HG03045 (cell line): ENCODE measurements around the gene STMN1.
A peak's percentile ranks its signal among the peaks of the same experiment; 100 is the strongest.

ENCODE experiments used
- ATAC-seq: cut with Tn5 transposase; IDR thresholded peaks from one replicate; pipeline ENCODE4 v1.9.1; 2021; ENCODE audit warnings: mild to moderate bottlenecking, moderate library complexity; ENCODE audit not compliant: unreplicated experiment

The STMN1 gene

GRCh38 chr1:25922056-25922970 is 16.1 kb upstream of the STMN1 start:
- ATAC-seq: no peak

DNA sequence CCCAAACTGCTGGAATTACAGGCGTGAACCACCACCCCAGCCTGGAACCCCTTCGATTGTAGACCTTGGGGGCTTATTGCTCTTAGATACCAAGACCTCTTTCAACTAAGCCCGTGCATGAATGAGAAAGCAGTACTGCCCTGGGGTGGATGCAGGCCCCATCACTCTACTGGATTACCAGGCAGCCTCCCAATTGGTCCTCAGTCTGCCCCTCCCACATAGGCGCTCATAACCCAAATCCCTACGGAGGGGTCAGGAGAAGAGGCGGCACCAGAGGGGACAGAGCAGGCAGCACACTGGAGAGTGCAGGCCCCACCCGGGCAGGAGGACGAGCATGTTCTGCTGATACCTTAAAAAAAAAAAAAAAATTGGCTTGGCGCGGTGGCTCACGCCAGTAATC is 12.4 kb upstream of the STMN1 start:
- ATAC-seq: no peak

GRCh38 chr1:25917996-25918395 is 11.8 kb upstream of the STMN1 start:
- no peak for ATAC-seq

- no peak for ATAC-seq
Observed at GRCh38 chr1:25916460-25916859, 10.2 kb upstream of the STMN1 start.

DNA sequence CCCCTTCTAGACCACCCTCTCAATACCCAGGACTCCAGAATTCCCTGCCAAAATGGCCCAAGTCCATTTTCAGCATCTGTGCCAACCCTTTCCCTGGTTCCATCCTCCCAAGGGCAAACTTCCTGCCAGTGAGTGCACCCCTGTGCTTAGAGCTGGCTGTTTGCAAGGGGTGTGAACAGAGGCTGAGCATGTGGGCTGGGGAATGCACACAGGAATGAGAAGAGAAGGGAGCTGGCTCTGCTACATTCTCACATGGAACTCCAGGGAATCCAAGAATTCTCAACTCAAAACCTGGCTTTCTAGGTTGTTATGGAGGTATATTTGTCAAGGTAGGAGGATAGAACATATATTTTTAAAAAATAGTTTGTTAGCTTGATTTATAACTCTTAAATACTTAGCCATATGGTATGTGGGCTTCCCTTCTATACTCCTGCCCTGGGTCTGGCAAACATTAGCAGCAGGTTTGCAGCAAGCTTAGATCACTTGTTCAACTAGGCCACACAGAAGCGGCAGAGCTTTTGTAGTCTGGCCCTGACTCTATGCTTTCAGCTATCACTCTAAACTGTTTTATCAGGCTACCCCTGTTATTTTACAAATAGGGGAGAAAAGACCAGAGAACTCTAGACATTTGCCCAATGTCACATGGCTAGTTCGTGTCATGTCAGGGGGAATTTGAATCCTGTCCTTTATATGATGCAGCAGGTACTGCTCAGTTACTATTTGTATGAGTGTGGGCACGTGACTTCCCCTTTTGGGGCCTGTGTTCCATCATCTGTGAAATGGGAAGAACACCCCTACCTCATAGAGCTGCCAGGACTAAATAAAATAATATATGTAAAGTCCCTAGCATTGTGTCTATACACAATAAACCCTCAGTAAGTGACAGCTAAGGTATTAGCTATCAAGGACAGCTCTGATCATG is 8.1 kb upstream of the STMN1 start:
- ATAC-seq: no peak

DNA sequence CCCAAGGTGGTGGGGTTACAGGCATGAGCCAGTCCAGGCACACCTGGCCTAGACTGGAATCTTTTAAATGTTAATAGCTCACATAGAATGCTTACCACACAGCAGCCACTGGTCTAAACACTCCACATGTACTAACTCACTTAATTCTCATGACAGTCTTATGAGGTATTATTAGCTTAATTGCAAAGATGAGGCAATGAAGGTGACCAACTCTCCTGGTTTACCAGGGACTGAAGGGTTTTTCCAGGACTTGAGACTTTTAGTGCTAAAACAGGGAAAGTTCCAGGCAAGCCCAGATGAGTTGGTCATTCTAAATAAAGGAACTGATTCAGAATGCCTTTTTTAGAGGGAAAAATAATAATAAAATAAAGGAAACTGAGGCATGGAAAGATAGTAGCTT is 7.0 kb upstream of the STMN1 start:
- no peak for ATAC-seq

DNA sequence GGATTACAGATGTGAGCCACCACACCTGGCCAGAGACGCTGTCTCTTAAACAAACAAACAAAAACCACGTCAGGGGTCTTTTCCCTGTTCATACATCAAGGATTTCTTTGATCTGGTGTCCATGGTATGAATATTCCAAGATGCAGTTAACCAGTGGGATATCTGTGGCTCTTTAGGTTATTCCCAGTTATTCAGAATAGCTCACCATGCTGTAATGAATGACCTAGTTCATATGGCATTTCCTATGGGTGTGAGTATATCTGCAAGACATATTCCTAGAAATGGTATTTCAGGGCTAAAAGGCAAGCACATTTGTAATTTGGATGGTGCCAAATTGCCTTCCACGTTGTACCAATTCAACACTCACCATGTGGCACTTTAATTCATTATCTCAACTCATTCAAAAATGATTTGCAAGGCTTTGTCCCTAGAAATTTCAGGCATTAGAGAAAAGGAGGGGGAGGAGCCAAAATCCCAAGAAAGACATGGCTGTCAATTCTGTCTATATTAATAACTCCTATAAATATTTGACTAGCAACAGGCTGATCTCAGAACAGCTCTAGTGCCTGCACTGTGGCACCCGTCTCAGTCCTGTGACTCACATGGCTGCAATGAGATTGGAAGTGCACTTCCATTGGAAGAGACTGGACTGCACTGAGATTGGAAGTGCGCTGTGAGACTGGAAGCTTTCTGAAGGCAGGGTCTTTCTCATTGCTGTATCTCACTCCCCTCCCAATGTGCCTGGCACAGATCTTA is 6.0 kb upstream of the STMN1 start:
- no peak for ATAC-seq

GRCh38 chr1:25911162-25911561 is 4.9 kb upstream of the STMN1 start:
- ATAC-seq: no peak

DNA sequence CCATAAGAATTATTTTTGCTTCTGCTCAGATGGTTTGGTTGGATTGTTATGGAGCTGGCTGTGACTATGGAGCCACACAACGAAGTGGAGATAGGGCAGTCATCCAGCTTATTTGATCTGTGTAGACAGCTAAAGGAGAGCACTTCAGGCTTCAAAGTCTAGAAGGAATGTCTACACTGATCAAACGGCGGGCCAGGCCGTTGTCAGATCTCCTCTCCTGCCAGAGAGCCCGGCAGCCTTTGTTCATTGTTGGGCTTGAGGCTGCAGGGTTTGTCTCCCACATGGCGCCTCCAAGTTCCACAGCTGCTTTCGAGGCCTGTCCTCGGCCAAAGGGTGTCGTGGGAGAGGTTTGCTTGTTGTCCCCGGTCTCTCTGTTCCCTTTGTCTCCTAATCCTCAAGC is 2.8 kb upstream of the STMN1 start:
- ATAC-seq: no peak

- ATAC-seq: no peak
Observed at GRCh38 chr1:25908161-25908560, 1.9 kb upstream of the STMN1 start.

- ATAC-seq: no peak
Observed at GRCh38 chr1:25907601-25908000, 1.4 kb upstream of the STMN1 start.

DNA sequence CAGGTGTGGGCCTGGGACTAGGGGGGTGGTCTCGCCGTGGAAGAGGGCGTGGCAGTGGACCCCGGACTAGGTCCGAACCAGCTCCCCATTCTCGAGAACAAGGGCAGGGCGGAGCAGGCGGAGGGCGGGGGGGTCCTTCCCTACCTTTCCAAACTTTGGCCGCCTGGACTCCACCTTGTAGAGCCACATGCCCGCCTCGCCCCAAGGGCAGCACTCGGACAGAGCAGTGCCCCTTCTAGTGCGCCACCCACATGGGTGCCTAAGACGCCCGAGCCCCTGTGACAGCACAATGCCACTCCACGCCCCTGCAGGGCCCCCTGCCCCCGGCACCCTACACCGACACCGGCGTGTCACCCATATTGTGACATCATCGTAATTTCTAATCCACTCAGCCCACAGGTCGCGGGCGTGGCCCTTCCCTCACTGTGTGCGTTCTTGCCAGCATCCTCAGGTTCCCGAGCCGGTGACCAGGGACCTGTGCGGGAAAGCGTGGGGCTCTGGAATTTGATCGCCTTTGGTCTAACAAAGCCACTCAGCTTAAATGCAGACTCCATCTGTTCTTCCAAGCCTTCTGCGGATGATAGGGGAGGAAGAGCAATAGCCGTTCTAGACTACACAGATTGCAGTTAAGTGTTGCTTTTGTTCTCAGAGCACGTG is 553 bp upstream of the STMN1 start:
- ATAC-seq: no peak

DNA sequence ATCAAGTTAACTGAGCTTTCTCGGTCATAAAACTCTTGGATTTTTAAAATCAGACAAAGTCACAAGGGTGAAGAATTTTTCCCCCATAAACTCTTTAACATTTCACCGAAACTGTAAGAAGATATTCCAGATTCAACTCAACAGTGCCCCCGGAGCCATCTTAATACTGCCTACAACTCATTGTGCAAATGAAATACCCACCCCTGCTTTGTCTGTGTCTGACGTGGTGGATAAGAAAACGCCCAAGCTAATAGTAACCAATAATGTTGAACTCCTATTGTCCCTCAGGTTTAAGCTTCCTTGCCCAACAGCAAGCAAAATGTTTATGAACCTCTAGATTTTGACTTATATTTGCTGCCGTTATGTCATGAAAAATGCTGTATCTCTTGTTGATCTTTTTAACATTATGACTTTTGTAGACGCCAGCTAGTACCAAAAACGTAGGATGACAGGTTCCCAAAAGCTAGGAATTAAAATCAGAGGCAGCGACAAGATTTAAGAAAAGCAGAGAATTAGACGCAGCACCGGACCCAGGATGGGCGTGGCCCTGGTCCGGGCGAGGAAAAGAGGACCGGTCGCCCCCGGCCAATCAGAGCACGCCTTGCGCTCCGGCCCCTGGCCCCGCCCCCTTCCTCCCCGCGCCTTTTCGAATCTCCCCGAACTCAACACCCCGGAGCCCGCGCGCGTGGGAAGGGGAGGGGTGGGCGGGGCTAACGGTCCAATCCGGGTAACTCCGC is 1.1 kb downstream of the STMN1 start:
- ATAC-seq: peak; percentile 68

- ATAC-seq: no peak
Observed at GRCh38 chr1:25903986-25904385, 2.2 kb downstream of the STMN1 start.

GRCh38 chr1:25902462-25902861 is 3.8 kb downstream of the STMN1 start:
- no peak for ATAC-seq

- ATAC-seq: no peak
Observed at GRCh38 chr1:25900219-25900618, 6.0 kb downstream of the STMN1 start.

- no peak for ATAC-seq
Observed at GRCh38 chr1:25899792-25900191, 6.4 kb downstream of the STMN1 start.

DNA sequence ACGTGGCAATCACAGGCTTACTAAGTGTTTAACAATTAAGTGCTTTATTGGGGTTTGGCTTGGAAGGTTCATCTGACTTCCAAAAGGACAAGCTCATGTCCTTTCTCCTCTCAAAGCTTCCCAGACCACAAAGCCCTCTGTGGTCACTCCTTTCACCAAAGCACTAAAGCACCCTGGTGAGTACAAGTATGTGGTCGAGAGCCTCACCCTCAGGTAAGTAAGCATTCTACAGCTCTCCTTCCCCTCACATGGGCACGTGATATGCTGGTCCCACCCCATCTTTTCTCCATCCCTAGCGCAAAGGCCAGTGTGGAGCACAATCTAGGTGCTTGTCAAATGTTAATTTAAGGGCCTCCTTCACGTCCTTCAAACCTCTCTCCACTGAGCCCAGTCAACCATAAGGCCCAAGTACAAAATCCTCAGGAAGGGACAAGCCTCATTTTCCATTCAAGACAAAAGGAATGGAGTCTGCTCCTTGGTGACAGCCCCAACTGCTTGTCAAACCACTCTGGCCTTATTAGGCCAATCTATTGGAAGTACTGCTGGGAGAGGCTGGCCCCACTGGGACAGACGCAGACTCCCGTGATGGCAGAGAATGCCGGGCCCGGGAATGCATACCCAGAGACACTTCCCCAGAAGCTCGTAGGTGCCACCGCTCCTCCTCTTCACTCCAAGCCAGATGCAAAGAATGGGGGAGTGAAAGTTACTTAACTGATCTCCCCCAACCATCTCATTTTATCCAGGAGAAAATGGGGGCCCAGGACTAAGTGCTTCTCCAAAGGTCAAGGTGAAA is 7.8 kb downstream of the STMN1 start:
- no peak for ATAC-seq

DNA sequence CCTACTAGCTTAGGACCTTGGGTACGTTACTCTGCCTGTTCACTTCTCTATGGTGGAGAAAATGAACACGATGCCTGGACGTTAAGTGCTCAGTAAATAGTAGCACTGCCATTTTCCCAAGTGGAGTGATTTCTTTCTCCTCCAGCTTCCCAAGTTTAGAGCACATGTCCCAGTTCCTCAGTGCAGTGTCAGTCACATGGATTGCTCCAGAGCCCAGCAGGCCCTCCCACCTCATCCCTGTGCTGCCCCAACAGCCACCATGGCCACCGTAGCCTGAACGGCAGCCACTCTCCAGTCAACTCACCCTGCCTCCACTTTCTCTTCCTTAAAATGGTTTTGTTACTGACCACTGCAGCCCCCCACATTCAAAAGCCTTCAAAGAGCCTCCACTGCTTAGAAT is 8.5 kb downstream of the STMN1 start:
- ATAC-seq: no peak
